ENCODE data around the gene DUSP28.
"Not testable (repeated sequence)": the region's sequence is repeated elsewhere in the genome, so short reads cannot be mapped to it uniquely, and the experiment has no call there.

DUSP28 gene

DNA sequence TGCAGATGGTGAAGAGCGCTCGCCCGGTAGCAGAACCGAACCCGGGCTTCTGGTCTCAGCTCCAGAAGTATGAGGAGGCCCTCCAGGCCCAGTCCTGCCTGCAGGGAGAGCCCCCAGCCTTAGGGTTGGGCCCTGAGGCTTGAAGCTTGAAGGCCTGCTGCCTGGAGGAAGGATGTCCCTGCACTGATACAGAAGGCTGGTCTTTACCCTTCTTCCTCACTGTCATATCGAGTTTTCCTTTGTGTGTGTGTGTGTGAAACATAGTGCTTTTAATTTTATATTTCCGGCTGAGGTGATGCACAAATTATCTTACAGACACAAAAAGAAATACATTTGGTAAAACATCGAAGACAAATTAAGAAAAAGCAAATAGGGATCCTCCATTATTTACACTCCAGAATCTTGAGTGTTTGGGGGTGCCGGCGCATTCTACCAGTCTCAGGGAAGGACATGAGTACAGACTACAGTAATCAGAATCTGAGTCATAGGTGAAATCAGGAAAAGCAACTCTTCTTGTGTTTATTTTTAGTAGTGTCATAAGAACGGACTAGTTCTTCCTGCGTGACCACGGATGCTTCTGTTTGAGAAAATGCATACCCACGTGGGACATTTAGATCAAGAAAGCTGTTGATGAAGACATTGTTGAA, 1.3 kb downstream of the DUSP28 start:
- DNase-seq: peak; percentile 55

DNA sequence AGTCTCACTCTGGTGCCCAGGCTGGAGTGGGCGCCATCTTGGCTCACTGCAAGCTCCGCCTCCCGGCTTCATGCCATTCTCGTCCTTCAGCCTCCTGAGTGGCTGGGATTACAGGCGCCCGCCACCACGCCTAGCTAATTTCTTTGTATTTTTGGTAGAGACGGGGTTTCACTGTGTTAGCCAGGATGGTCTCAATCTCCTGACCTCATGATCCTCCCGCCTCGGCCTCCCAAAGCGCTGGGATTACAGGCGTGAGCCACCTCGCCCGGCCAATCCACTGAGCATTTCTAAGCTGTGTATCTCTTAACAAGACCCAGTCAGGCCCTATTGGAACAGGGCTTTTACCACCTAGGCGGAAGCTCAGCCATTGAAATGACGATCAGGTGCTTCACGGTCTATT, 3.1 kb downstream of the DUSP28 start:
- not testable (repeated sequence) for DNase-seq

DNA sequence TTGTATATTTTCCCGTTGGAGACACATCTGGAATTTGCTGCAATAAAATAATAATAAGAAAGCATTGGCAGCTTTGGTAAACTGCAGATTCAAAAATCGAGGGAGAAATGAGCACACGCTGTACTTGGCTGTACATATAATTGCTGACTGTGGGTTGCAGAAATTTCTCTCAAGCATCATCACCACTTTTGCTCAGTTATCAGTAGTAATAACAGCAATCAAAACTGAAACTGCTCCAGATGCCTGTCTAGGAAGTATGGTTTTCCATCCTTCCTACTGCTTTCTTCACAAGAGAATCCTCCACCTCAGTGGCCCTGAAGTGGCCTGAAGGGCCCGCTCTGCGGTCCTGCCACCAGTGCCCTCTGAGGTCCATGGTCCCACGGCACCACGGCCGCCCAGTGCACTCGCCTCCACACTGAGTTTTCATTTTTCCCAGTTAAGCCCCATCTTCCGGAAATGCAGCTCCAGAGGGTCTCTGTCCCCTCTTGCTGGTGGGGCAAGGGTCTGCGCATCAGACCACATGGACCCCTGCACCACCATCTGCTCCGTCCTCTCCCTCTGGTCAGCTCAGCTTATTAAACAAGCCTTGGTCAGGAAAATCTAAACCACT, 3.9 kb downstream of the DUSP28 start:
- no peak for DNase-seq

DNA sequence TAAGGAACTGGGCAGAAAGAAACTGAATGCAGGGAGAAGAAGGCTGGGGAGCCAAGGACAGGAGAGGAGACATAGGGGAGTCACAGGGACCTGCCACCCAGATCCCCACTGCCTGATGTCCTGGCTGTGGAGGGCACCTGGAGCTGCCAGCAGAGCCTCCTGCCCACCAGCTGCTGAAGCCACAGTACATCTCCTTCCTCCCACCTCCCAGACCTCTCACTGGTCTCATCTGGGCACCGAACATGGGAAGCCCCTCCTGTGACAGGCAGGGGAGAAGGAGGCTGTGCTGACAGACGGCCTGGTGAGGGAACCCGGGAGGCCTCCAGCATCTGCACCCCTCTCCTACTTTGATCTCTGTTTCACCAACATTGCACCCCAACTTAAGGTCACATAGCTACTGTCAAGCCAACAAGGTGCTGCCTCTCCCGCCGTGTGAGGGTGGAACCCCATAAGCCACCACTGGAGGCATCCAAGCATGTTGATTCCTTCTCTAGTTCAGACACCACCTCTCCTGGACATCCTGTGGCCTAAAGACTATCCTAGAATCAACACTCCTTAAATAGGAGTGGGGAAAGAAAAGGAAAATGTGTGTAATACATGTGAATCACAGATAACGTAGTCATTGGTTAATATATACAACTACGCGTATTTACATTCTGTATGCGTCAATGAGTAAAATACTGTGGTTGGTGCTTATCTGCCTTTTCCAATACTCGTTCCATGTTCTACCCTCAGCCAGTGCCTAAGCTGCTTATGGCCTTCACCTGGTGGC, 4.6 kb downstream of the DUSP28 start:
- DNase-seq: no peak

DNA sequence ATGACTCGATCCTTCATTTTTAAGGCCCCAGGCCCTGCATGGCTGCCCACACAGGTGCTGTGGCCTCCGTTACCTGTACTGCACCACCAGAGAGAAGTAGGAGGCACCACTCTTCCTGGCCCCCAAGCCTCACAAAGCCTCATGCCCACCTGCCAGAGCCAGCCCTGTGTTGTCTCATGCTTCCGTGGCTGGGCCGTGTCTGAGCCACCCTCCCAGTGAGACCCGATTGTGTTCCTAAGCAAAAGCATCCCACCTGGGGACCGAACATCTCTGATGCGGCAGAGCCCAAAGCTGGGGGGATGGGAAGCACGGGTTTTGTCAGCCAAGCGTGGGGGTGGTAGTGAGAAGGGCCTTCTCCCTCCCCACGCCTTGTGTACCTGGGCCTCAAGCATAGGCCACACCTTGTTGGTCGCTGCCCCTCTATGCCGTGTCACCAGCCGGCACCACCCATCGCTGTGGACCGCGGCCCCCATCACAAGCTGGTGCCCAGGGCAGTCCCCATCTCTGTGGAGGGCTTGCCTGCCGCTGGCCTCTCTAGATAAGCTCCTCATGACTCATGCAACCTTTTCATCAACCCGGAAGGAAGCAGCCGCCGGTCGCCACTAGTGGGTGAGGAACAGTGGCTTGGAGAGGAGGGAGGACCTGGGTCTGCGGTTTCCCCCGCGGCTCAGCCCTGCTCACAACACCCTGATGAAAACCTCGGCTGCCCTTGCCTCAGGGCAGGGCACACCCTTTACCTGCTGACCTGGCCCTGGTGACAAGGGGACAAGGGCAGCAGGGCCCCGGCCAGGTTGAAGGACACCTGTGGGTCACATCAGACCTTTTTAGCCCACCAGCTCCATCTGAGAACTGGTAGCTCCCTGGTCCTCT, 5.4 kb downstream of the DUSP28 start:
- peak; percentile 91 for DNase-seq

DNA sequence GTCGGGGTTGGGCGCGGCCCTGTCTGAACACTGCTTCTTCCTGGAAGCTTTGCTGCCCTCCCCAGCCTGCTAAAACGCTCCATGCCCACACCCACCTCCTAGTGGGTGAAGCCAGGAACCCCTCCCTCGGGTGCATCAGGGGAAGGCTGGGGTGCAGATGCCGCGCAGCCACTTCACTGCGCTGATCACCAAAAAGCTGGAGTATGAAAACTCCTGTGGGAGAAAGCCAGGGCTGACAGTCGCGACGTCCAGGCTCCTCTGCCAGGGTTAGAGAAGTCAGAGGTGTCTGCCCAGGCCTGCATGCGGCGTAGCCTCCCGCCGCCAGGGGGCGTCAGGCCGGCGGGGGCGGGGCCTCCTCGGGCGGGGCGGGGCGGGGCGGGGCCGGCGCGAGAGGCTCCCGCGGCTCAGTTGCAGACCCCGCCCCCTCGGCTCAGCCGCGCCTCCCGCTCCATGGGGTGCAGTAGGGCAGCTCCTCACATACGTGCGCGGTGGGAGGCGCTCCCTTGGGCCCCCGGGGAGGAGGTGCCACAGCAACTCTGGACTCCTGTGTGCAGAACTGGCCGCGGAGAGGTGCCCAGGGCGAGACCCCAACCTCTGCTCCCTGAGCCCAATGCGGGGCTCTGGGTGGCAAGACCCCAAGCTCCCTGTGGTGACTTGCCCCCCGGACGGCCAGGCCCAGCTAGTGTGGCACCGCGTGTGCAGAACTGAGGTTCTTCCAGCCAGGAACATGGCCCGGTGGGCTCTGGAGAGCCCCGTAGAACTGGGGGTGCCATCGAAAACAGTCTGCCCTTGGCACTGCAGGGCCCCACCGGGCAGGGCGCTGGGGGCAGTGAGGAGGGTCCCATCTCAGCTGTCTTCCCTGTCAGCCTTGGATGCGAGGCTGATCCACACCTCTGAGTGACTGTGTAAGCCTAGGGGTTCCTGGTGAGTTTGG, 6.3 kb downstream of the DUSP28 start:
- DNase-seq: peak; percentile 51

DNA sequence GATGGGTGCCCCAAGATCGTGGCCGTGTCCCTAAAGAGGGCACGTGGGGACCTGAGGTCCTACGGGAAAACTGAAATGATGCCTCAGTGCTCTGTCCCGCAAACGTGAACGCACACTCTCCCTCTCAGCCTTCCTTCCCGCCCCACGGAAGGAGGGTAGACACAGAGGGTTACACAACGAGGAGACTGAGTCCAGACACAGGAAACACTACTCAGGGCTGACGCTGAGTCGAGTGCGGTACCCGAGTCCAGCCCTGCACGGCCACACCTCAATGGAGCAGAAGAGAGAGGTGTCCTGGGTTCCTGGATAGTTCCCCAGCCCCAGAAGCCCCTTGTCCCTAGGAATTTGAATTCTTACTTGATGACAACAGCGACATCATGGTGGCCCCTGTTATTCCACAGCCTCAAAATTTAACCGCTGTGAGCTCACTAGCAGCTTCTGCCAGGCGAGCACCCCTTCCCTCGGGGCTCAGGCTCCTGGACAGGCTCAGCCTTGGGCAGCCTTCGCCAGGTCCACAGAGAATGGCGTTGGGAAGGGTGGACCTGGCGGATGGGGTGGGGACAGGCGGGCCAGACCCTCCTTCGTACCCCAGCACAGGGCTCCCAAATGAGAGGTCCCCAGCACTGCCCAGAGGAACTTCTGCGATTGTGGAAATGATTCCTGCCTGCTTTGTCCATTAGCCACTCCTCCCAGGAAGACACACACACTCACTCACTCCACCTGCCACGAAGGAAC, 7.1 kb downstream of the DUSP28 start:
- DNase-seq: no peak

DNA sequence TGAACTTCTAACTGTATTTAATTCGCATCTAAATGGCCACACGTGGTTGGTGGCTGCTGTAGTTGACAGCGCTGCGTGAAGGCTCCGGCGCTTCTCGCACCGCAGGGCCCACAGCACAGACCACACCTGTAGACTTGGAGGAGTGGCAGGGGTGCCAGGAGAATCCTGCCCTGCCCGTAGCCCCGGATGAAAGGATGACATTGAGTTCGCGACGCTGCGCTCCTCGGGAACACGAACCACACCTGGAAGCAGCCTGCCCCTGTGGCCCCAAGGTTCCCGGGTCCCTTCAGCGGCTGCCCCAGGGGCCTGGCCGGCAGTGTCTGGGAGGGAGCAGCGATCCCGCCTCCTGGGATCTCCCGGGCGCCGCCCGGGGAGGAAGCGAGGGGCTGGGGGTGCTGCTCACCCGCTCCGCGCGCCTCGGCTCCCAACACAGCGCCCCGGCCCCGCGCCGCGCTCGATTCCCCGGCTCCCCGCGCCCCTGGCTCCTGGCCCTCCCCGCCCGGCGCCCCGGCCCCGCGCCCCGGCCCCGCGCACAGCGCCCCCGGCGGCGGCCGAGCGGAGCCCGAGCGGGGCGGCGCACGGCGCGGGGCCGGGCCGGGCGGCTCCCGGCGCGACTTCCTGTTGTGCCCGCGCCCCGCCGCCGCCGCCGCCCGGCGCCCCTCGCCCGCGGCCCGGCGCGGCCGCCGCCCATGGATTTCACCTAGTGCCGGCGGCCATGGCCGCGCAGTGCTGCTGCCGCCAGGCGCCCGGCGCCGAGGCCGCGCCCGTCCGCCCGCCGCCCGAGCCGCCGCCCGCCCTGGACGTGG, 7.9 kb downstream of the DUSP28 start, which contains the start of gene RNPEPL1:
RNPEPL1 (plus strand) TSS at position 613 of the 806 bp plus-strand sequence; CDS start at position 716, 103 bp downstream.
- no peak for DNase-seq

DNA sequence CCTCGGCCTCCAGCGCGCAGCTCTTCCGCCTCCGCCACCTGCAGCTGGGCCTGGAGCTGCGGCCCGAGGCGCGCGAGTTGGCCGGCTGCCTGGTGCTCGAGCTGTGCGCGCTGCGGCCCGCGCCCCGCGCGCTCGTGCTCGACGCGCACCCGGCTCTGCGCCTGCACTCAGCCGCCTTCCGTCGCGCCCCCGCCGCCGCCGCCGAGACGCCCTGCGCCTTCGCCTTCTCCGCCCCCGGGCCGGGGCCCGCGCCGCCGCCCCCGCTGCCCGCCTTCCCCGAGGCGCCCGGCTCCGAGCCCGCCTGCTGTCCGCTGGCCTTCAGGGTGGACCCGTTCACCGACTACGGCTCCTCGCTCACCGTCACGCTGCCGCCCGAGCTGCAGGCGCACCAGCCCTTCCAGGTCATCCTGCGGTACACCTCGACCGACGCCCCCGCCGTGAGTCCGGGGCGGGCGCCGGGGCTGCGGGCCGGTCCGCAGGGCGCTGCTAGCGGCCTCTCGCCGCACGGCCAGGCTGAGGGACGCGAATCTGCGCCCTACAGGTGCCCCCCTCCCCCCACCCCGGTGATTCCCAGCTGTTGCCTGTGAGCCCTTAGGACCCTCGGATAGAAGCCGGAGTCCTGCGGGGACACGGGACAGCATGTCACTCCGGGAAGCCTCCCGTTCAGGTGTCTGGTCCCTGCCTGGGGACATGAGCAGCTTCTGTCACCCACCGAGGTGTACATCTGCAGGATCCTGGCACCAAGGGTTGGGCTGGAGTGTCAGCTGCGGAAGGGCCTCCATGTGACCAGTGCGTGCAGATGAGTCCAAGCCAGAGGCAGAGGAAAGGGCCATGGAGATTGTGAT, 8.7 kb downstream of the DUSP28 start:
- no peak for DNase-seq

DNA sequence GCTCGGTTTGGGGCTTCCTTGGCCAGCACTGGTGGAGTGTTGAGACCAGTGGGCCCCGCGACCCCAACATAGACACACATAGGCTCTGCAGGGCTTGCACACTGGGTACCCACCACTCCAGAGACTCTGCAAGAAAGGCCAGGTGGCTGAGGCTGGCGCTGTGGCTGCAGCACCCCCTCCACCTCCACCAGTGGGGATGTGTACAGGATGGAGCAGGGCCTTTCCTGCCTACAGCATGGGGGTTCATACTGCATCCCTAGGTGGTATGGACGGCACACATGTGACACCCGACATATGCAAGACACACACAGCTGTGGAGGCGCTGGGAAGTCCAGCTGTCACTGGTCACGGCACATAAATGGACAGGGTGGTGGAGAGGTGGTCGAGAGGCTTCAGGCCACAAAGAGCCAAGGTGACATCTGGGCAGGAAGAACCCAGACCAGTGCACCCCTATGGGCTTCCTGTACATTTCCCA, 9.4 kb downstream of the DUSP28 start:
- DNase-seq: no peak

DNA sequence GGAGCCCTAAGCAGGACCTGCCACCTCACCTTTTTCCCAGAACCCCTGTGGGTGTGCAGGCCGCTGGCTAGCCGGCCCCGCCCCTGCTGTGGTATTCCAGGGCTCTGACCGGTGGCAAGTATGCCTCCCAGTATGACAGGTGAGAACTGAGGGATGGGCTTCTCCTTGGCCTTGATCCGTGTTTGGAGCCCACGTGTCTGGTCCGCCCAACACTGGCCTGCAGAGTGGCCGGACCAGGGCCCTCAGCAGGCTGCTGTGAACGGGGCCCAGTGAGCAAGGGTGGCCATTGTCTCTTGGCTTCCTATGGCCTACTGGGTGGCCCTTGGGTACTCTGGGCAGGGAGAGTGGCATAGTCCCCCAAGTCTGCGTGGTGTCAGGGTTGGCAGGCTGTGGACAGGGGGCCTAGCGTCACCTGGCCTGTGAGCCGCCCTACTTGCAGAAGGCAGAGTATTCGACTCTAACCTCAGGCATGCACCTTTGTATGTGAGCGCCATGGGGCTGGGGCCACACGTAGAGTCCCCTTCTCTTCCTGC, 9.9 kb downstream of the DUSP28 start:
- no peak for DNase-seq

DNA sequence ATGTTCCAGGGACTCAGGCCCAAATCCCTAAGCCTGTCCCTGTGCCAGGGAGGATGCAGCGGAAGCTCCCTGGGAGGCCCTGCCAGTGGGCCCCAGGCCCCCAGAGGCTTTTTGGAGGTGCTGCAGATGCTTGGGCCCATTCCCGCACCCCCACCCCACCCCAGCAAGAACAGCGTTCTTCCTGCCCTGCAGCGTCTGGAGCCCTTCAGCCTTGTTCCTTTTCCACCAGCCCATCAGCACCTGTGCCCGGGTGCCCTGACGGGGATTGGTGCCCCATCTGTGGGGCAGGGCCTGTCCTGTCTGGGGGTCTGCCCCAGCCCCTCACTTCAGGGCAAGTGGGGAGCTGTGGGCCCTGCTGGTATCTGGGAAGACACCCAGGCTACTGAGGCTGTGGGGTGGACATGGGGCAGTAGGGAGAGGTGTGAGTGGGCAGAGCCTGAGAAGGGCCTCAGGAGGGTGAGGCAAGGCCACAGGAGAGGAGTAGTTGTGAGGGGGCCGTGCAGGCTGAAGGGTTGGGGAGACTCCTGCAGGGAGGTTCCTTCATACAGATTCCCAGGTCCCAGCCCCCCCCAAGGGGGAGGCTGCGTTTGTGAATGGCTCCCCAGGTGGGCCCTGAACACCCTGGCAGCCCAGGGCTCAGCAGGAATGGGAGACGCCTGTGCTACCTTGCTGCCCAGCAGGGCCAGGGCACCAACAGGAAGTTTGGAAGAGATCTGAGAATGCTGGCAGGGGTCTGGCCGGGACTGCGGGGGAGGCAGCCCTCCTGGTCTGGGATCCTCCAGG, 10.6 kb downstream of the DUSP28 start:
- no peak for DNase-seq

DNA sequence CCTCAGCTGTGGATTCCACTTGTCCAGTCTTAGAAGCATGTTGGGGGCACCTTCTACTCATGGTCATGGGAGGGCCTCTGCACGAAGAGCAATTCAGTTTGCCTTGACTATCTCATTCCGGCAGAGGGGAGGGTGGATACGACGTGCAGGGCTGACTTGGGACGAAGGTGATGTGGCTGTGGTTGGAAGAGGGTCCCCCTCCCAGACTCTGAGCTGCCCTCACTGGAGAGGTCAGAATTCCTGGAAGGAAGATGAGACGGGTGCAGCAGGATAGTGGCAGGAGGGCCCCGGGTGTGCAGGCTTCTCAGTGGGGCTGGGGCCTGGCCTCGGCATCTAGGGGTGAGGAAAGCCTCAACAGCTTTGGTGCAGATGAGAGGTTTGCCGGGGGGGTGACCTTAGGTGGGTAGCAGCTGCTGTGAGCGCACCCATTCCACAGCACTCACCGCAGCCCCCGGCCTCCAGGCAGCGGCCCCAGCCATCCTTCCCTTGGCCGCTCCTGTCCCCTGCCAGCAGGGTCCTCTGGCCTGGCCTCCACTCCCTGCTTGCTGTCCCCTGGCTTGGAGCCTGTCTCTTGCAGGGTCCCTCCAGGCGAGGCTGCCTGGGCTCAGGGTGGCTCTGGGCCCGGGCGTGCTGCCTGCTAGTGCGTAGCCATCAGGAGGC, 11.3 kb downstream of the DUSP28 start:
- no peak for DNase-seq

DNA sequence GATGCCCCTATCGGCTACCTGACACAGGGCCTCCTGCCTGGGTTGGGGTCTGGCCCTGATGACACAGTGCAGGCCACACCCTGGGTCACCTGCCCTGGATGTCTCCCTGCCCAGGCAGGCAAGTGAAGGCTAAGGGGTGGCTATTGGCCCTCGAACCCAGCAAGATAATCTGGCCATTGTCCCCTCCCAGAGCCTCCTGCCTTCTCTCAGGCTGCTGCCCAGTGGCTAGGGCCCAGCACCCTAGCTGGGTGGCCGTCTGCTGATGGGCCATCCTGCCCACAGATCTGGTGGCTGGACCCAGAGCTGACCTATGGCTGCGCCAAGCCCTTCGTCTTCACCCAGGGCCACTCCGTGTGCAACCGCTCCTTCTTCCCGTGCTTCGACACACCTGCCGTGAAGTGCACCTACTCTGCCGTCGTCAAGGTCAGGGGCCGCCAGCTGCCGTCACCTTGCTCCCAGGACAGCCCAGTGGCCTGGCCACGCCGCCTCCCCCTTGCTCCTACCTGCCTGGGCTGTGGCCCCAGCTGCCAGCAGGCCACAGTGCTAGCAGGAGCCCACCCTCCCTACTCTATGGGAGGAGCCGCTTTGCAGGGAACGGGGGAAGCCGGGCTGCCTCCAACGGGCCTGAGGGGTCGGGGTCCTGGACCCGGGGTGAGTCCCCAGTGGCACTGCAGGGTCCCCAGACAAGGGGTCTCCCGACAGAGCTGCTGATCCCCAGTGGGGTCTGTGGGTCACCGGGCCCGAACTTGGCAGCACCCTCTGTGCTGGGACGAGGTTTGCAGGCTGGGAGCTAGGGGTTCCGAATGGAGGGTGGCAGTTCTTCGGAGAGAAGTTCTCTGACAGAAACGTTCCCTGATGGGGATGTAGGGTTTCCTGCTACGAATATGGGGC, 12.2 kb downstream of the DUSP28 start:
- no peak for DNase-seq

DNA sequence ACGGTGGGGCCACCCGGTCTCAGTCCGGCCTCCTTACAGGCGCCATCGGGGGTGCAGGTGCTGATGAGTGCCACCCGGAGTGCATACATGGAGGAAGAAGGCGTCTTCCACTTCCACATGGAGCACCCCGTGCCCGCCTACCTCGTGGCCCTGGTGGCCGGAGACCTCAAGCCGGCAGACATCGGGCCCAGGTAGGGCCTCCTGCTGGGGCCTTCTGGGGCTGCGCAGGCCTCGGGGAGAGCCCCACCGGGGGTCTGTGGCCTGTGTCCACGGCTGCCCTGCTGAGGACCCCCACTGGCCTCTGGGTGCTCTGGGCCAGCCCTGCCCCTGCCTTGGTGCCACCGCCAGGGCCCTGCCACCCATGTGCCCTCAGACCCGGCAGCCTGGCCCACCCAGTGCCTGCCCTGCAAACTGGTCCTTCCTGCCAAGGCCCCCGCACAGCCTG, 12.9 kb downstream of the DUSP28 start:
- no peak for DNase-seq
